GM12878 (cell line): ENCODE data around the gene NOS1AP. TPM values are rescaled to one million over a fixed set of nuclear protein-coding genes. Genes with fewer than 3 reads are reported as not detected.

ENCODE experiments used
- ATAC-seq: fragments of 200-7000 bp; cut with Tn5 transposase; 3 replicates; pipeline ENCODE4 v1.9.1; 2020; ENCODE audit warnings: mild to moderate bottlenecking, moderate library complexity
- BruUV-seq: library from RNA; stranded (reverse); fragments of 400-500 nt; replicated peaks from 2 replicates; lab custom pipeline; 2021; lab: Mats Ljungman, UMichigan
- CTCF ChIA-PET: fragments of 300-600 bp; sonication (Branson Sonifier 250); formaldehyde crosslinking; extraction: SDS; loops from one replicate; lab custom pipeline; 2021; ENCODE audit warnings: inconsistent platforms; lab: Yijun Ruan, JAX
- POLR2A ChIA-PET: fragments of 350-600 bp; formaldehyde crosslinking; extraction: SDS; loops from one replicate; lab custom pipeline; 2021; ENCODE audit warnings: inconsistent platforms; lab: Charles Lee
- RAD21 ChIA-PET: fragments of 300-600 bp; sonication (Branson Sonifier 250); formaldehyde crosslinking; loops from one replicate; lab custom pipeline; 2023; ENCODE audit warnings: antibody characterized with exemption; ENCODE audit not compliant: unreplicated experiment; lab: Charles Lee
- SMC1A ChIA-PET: fragments of 300-600 bp; sonication (Branson Sonifier 250); formaldehyde crosslinking; loops from one replicate; lab custom pipeline; 2023; ENCODE audit not compliant: unreplicated experiment, uncharacterized antibody; lab: Charles Lee
- DNase-seq: peaks from one replicate; pipeline ENCODE4 v3.0.0-alpha.2; 2011; ENCODE audit warnings: low read depth, low spot score
- FAIRE-seq: peaks from 3 replicates; lab custom pipeline; 2011; peaks lifted over from hg19 to GRCh38; lab: Jason Lieb, UNC
- H2AFZ ChIP-seq: 2 replicates; pipeline ENCODE4 v1.6.0; 2011; ENCODE audit warnings: low read depth, low read length, control low read depth; ENCODE audit not compliant: control insufficient read depth
- H3K27ac ChIP-seq: 2 replicates; pipeline ENCODE4 v1.5.1; 2011; ENCODE audit warnings: control low read depth; ENCODE audit not compliant: control insufficient read depth, insufficient read depth
- H3K27me3 ChIP-seq, 2 experiments: replicated peaks in 1 of 2; 2 replicates each; pipeline versions ENCODE4 v1.6.0 to v1.6.1; 2011; ENCODE audit warnings: low read length in 1 of 2; ENCODE audit not compliant: control insufficient read depth in 2 of 2, insufficient read depth in 2 of 2
- H3K36me3 ChIP-seq, 2 experiments: 2 replicates each; pipeline ENCODE4 v1.5.1; 2011; ENCODE audit warnings: low read length in 1 of 2; ENCODE audit not compliant: control insufficient read depth in 2 of 2, insufficient read depth in 2 of 2
- H3K4me1 ChIP-seq: 2 replicates; pipeline ENCODE4 v1.6.1; 2011; ENCODE audit warnings: mild to moderate bottlenecking, low read length, moderate library complexity, mixed read lengths; ENCODE audit not compliant: control insufficient read depth, insufficient read depth
- H3K4me2 ChIP-seq: 2 replicates; pipeline ENCODE4 v1.6.0; 2011; ENCODE audit warnings: control low read depth; ENCODE audit not compliant: control insufficient read depth, insufficient read depth
- H3K4me3 ChIP-seq: fragments of 200-600 bp; sonication (generic); 2 replicates; pipeline ENCODE4 v1.5.1; 2016
- H3K79me2 ChIP-seq: 2 replicates; pipeline ENCODE4 v1.6.0; 2011; ENCODE audit warnings: low read length; ENCODE audit not compliant: control insufficient read depth, insufficient read depth
- H3K9ac ChIP-seq: 2 replicates; pipeline ENCODE4 v1.8.0; 2011; ENCODE audit warnings: low read length, control low read depth, mixed read lengths; ENCODE audit not compliant: control insufficient read depth, insufficient read depth
- H3K9me3 ChIP-seq: replicated peaks from 3 replicates; pipeline ENCODE4 v1.5.1; 2011; ENCODE audit warnings: mild to moderate bottlenecking, low read length; ENCODE audit not compliant: control insufficient read depth, insufficient read depth
- H4K20me1 ChIP-seq: 2 replicates; pipeline ENCODE4 v1.6.0; 2011; ENCODE audit not compliant: control insufficient read depth, insufficient read depth
- BCL11A ChIP-seq: IDR thresholded peaks from 2 replicates; pipeline ENCODE4 v1.6.1; 2011; ENCODE audit warnings: low read depth, low read length
- CHD4 ChIP-seq: fragments of 200-600 bp; sonication (generic); IDR thresholded peaks from 2 replicates; pipeline ENCODE4 v1.6.1; 2016; ENCODE audit warnings: mild to moderate bottlenecking
- CREM ChIP-seq: IDR thresholded peaks from 2 replicates; pipeline ENCODE4 v1.6.1; 2014; ENCODE audit warnings: antibody characterized with exemption, low read depth
- DPF2 ChIP-seq: fragments of 450-650 bp; IDR thresholded peaks from 2 replicates; pipeline ENCODE4 v1.6.1; 2017; ENCODE audit warnings: mild to moderate bottlenecking
- E2F4 ChIP-seq: IDR thresholded peaks from 2 replicates; pipeline ENCODE4 v1.6.1; 2012; ENCODE audit warnings: low read depth, low read length, improper control_type of control experiment
- FOXK2 ChIP-seq: fragments of 450-650 bp; IDR thresholded peaks from 2 replicates; pipeline ENCODE4 v1.6.1; 2017; ENCODE audit warnings: mild to moderate bottlenecking, moderate library complexity
- IKZF2 ChIP-seq, 2 experiments: fragments of 450-650 bp; IDR thresholded peaks; 2 replicates each; pipeline ENCODE4 v1.6.1; 2017; ENCODE audit warnings: mild to moderate bottlenecking in 2 of 2, moderate library complexity in 2 of 2
- LARP7 ChIP-seq: fragments of 450-650 bp; IDR thresholded peaks from 2 replicates; pipeline ENCODE4 v1.6.1; 2017; ENCODE audit warnings: mild to moderate bottlenecking
- MAX ChIP-seq: IDR thresholded peaks from 2 replicates; pipeline ENCODE4 v1.6.1; 2012; ENCODE audit warnings: low read depth, low read length, improper control_type of control experiment
- RELB ChIP-seq: fragments of 450-650 bp; IDR thresholded peaks from 2 replicates; pipeline ENCODE4 v1.6.1; 2017; ENCODE audit warnings: low read depth, mild to moderate bottlenecking, moderate library complexity
- STAT3 ChIP-seq: IDR thresholded peaks from 2 replicates; pipeline ENCODE4 v1.6.1; 2011; ENCODE audit warnings: low read depth, low read length, improper control_type of control experiment
- YY1 ChIP-seq: IDR thresholded peaks from 2 replicates; pipeline ENCODE4 v1.6.1; 2011; ENCODE audit warnings: low read depth, mild to moderate bottlenecking, low read length
- ZBTB4 ChIP-seq: fragments of 450-650 bp; formaldehyde crosslinking; IDR thresholded peaks from 2 replicates; pipeline ENCODE4 v1.4.0; 2022; ENCODE audit warnings: mild to moderate bottlenecking, moderate library complexity
- ZSCAN29 ChIP-seq: fragments of 450-650 bp; IDR thresholded peaks from 2 replicates; pipeline ENCODE4 v1.6.1; 2017; ENCODE audit warnings: mild to moderate bottlenecking, moderate library complexity
- WGBS: methylation state at CpG from one replicate; pipeline ENCODE4 v1.1.6; 2016; ENCODE audit warnings: low lambda C conversion rate; ENCODE audit not compliant: insufficient replicate concordance, insufficient coverage; ENCODE audit errors: missing lambda C conversion rate; 5-methylcytosine and 5-hydroxymethylcytosine counted together
- in situ Hi-C: fragments of 300-500 bp; cut with MboI; formaldehyde crosslinking; loops from 9 replicates; pipeline ENCODE4 v1.14.3; 2018; ENCODE audit warnings: mixed read lengths
- intact Hi-C: fragments of 100-400 bp; cut with micrococcal nuclease; formaldehyde crosslinking; loops from one replicate; pipeline ENCODE4 v1.14.2; 2022; ENCODE audit not compliant: unreplicated experiment
- polyA plus RNA-seq, 11 experiments: library from polyadenylated mRNA; depleted of rRNA in 4 of 11; unstranded in 6 of 11; stranded (reverse) in 5 of 11; fragments of >200 nt; fragmentation: Nextera tagmentation in 4 of 11; fragmentation: Illumina TruSeq in 1 of 11; extraction: Ambion mirVana in 4 of 11; extraction: Trizol in 1 of 11; gene quantifications; 1 replicate in 1 of 11; 2 replicates in 10 of 11; pipeline versions ENCODE4 v1.2.1 to v1.2.3, GENCODE V29; 2011 to 2016; ENCODE audit warnings: inconsistent platforms in 2 of 11, missing spikeins in 2 of 11, low read depth in 1 of 11
- total RNA-seq, 4 experiments: library from RNA; depleted of rRNA in 3 of 4; stranded (reverse); fragments of >200 nt in 3 of 4; fragmentation: Illumina TruSeq in 1 of 4; extraction: Trizol in 1 of 4; gene quantifications; 2 replicates each; pipeline versions ENCODE4 v1.2.1 to v1.2.3, GENCODE V29; 2013 to 2021

Gene NOS1AP
- total and polyA plus RNA-seq, 10 of the 15 experiments (the other 5 are each of a cell fraction or from before 2014, with no cell fraction given) = 0.03 to 0.15 TPM; not detected in 8

- TF ChIP-seq E2F4 = no peak
- no peak for TF ChIP-seq FOXK2
Observed at GRCh38 chr1:162292422-162292849, 222.9 kb downstream of the NOS1AP start (continued).

GRCh38 chr1:162293073-162293692 lies 223.7 kb downstream of the NOS1AP start:
- ATAC-seq (no peak), FAIRE-seq (no peak), DNase-seq (no peak)
- WGBS = 35% methylated on average over 5 of the region's 5 CpGs
- no peaks in the 10 kb centered on the region for H3K4me1 ChIP-seq
- H3K9me3 ChIP-seq = no peaks in the 10 kb centered on the region
- H3K27ac ChIP-seq = no peak overlapping the region
- no TSS peak for BruUV-seq
- ChIA-PET POLR2A (no interaction called here), RAD21 (no interaction called here), SMC1A (interaction anchor here (1.4 kb wide), 1 partner anchor 13 kb away, joined by 3 read pairs; no protein-coding TSS in a partner anchor), CTCF (no interaction called here)
- H3K36me3 ChIP-seq = no peaks in the 10 kb centered on the region
- no peaks in the 10 kb centered on the region for H4K20me1 ChIP-seq
- TF ChIP-seq ZSCAN29 (no peak), IKZF2 (IDR thresholded peaks at IDR 0.05) (no peak), RELB (no peak), CREM (no peak), DPF2 (no peak), LARP7 (no peak), BCL11A (no peak), MAX (no peak), YY1 (no peak), STAT3 (no peak), ZBTB4 (CRISPR knock-in tag) (no peak), CHD4 (no peak)
- H3K27me3 ChIP-seq = no peaks in the 10 kb centered on the region
- no peak overlapping the region for H3K4me3 ChIP-seq
- intact Hi-C loops (no loop called here), in situ Hi-C loops (no loop called here)
- no peak overlapping the region for H3K9ac ChIP-seq
- H3K4me2 ChIP-seq = no peak overlapping the region
- no peaks in the 10 kb centered on the region for H3K79me2 ChIP-seq
- no peak overlapping the region for H2AFZ ChIP-seq
